NCI-H2227 treated with DMSO at 0.1 percent for 48 hours (cell line): Measurements from ENCODE around the gene KIR2DL4.
"Not testable (repeated sequence)": the region's sequence is repeated elsewhere in the genome, so short reads cannot be mapped to it uniquely, and the experiment has no call there.

Source experiments
- DNase-seq: peaks from one replicate; lab custom pipeline; 2025; lab: John Stamatoyannopoulos, UW

KIR2DL4 gene

GRCh38 chr19:54803410-54803809 lies at the start of gene KIR2DL4:
Gene KIR2DL4 (plus strand): TSS chr19:54803610. CDS start chr19:54803652, 42 bp downstream.
- DNase-seq: no peak

GRCh38 chr19:54756204-54757110 lies 47.0 kb upstream of the KIR2DL4 start:
- DNase-seq: not testable (repeated sequence)

GRCh38 chr19:54758577-54758976 lies 44.8 kb upstream of the KIR2DL4 start:
- not testable (repeated sequence) for DNase-seq

- not testable (repeated sequence) for DNase-seq
Measured at GRCh38 chr19:54764219-54764618, 39.2 kb upstream of the KIR2DL4 start.

GRCh38 chr19:54766464-54766863 lies 36.9 kb upstream of the KIR2DL4 start:
- DNase-seq: not testable (repeated sequence)

GRCh38 chr19:54769646-54770045 lies 33.8 kb upstream of the KIR2DL4 start, which contains the start of gene KIR2DL1:
Gene KIR2DL1 (plus strand): TSS chr19:54769793. CDS start chr19:54769851, 58 bp downstream.
- DNase-seq: not testable (repeated sequence)

GRCh38 chr19:54770511-54770910 lies 32.9 kb upstream of the KIR2DL4 start:
- not testable (repeated sequence) for DNase-seq

GRCh38 chr19:54771018-54771960 lies 32.1 kb upstream of the KIR2DL4 start:
- not testable (repeated sequence) for DNase-seq

- DNase-seq: not testable (repeated sequence)
Measured at GRCh38 chr19:54772666-54773065, 30.7 kb upstream of the KIR2DL4 start.

- not testable (repeated sequence) for DNase-seq
Measured at GRCh38 chr19:54775095-54775815, 28.2 kb upstream of the KIR2DL4 start.

- DNase-seq: not testable (repeated sequence)
Measured at GRCh38 chr19:54775830-54776229, 27.6 kb upstream of the KIR2DL4 start.

GRCh38 chr19:54777851-54778250 lies 25.6 kb upstream of the KIR2DL4 start:
- DNase-seq: not testable (repeated sequence)

GRCh38 chr19:54778896-54779295 lies 24.5 kb upstream of the KIR2DL4 start:
- not testable (repeated sequence) for DNase-seq

- not testable (repeated sequence) for DNase-seq
Measured at GRCh38 chr19:54782916-54783315, 20.5 kb upstream of the KIR2DL4 start.

GRCh38 chr19:54786091-54786723 lies 17.2 kb upstream of the KIR2DL4 start:
- DNase-seq: not testable (repeated sequence)

- DNase-seq: not testable (repeated sequence)
Measured at GRCh38 chr19:54788154-54788553, 15.3 kb upstream of the KIR2DL4 start.

- DNase-seq: no peak
Measured at GRCh38 chr19:54790711-54791110, 12.7 kb upstream of the KIR2DL4 start.

- DNase-seq: no peak
Measured at GRCh38 chr19:54791476-54791875, 11.9 kb upstream of the KIR2DL4 start.

- DNase-seq: no peak
Measured at GRCh38 chr19:54792814-54793213, 10.6 kb upstream of the KIR2DL4 start.

GRCh38 chr19:54795758-54796157 lies 7.7 kb upstream of the KIR2DL4 start:
- DNase-seq: no peak

GRCh38 chr19:54804101-54804500 lies 691 bp downstream of the KIR2DL4 start:
- no peak for DNase-seq
